Endodermal cell (in vitro differentiated cells): ENCODE measurements around the gene CPA4. TPM values are rescaled to one million over a fixed set of nuclear protein-coding genes. Genes with fewer than 3 reads are reported as not detected.

Experiments
- DNase-seq: peaks from one replicate; pipeline ENCODE4 v3.0.0-alpha.2; 2017
- H3K27ac ChIP-seq: 2 replicates; pipeline ENCODE4 v1.5.1; 2013; ENCODE audit warnings: mild to moderate bottlenecking, low read depth, low read length, moderate library complexity
- H3K27me3 ChIP-seq: 2 replicates; pipeline ENCODE4 v1.6.1; 2013; ENCODE audit warnings: mild to moderate bottlenecking, low read length, moderate library complexity; ENCODE audit not compliant: insufficient read depth, control insufficient read depth, poor library complexity, severe bottlenecking
- H3K36me3 ChIP-seq: 2 replicates; pipeline ENCODE4 v1.7.0; 2013; ENCODE audit warnings: mild to moderate bottlenecking, low read length, moderate library complexity; ENCODE audit not compliant: control insufficient read depth, insufficient read depth
- H3K4me1 ChIP-seq: one replicate; pipeline ENCODE4 v1.7.0; 2013; ENCODE audit warnings: low read length; ENCODE audit not compliant: control insufficient read depth, insufficient read depth
- H3K4me3 ChIP-seq: 2 replicates; pipeline ENCODE4 v1.5.1; 2013; ENCODE audit warnings: mild to moderate bottlenecking, low read length, moderate library complexity
- H3K9ac ChIP-seq: 2 replicates; pipeline ENCODE4 v1.6.1; 2013; ENCODE audit warnings: mild to moderate bottlenecking, low read length, moderate library complexity; ENCODE audit not compliant: poor library complexity, severe bottlenecking; ENCODE audit errors: extremely low read depth
- H3K9me3 ChIP-seq: 2 replicates; pipeline ENCODE4 v1.6.1; 2013; ENCODE audit warnings: mild to moderate bottlenecking, low read length, moderate library complexity; ENCODE audit not compliant: control insufficient read depth
- H3K27ac Mint-ChIP-seq: 2 replicates; pipeline ENCODE4 v1.8.0; 2020; ENCODE audit warnings: mixed read lengths
- H3K27me3 Mint-ChIP-seq: 2 replicates; pipeline ENCODE4 v1.8.0; 2021; ENCODE audit warnings: mild to moderate bottlenecking, mixed read lengths; ENCODE audit not compliant: insufficient read depth
- H3K36me3 Mint-ChIP-seq: 2 replicates; pipeline ENCODE4 v1.8.0; 2020; ENCODE audit warnings: low read depth, mixed read lengths
- H3K4me1 Mint-ChIP-seq: 2 replicates; pipeline ENCODE4 v1.8.0; 2020; ENCODE audit warnings: mixed read lengths
- H3K4me3 Mint-ChIP-seq: 2 replicates; pipeline ENCODE4 v1.8.0; 2020; ENCODE audit warnings: mild to moderate bottlenecking, moderate library complexity, mixed read lengths
- H3K9me3 Mint-ChIP-seq: 2 replicates; pipeline ENCODE4 v1.8.0; 2020; ENCODE audit warnings: mild to moderate bottlenecking, mixed read lengths
- CTCF ChIP-seq: fragments of 200-600 bp; sonication (generic); conservative IDR thresholded peaks from 2 replicates; pipeline ENCODE4 v1.5.0; 2021; ENCODE audit warnings: antibody characterized with exemption, mild to moderate bottlenecking
- WGBS, 2 experiments: methylation state at CpG; one replicate each; pipeline versions ENCODE4 v1.1.5 to v1.1.7; 2013; ENCODE audit warnings: missing lambda C conversion rate in 2 of 2, mixed read lengths in 1 of 2; ENCODE audit not compliant: insufficient coverage in 1 of 2, insufficient read length in 1 of 2; 5-methylcytosine and 5-hydroxymethylcytosine counted together
- total RNA-seq, 2 donors: library from RNA; stranded (reverse); fragmentation: NEBNext Ultra II Directional in 1 of 2; extraction: Animal tissue kit (Norgen Biotek cat#: 25700) in 1 of 2; gene quantifications; 2 replicates in 1 of 2; 3 replicates in 1 of 2; pipeline ENCODE4 v1.2.1, GENCODE V29; 2021

Gene CPA4
- total RNA-seq, 2 donors from 2014 or later = not detected

- Mint-ChIP-seq H3K27ac (no peak overlapping the region), H3K27me3 (peaks cover 3% of the 10 kb centered on the region), H3K36me3 (no peaks in the 10 kb centered on the region), H3K9me3 (peaks cover 4% of the 10 kb centered on the region), H3K4me3 (no peak overlapping the region), H3K4me1 (no peaks in the 10 kb centered on the region)
- Histone ChIP-seq H3K4me1 (no peaks in the 10 kb centered on the region), H3K27ac (no peak overlapping the region), H3K36me3 (no peaks in the 10 kb centered on the region), H3K27me3 (no peaks in the 10 kb centered on the region), H3K9ac (no peak overlapping the region), H3K4me3 (no peak overlapping the region), H3K9me3 (no peaks in the 10 kb centered on the region)
- TF ChIP-seq CTCF = no peak
- 89 to 92% methylated on average over 4 to 5 of the region's 5 CpGs for WGBS, 2 experiments
- no peak for DNase-seq
These were observed 4.1 kb upstream of the CPA4 start for GRCh38 chr7:130288829-130289228.

GRCh38 chr7:130289478-130289877, 3.5 kb upstream of the CPA4 start:
- H3K27ac Mint-ChIP-seq = no peak overlapping the region

GRCh38 chr7:130290745-130291144, 2.2 kb upstream of the CPA4 start:
- DNase-seq = no peak
- H3K9me3 ChIP-seq = no peaks in the 10 kb centered on the region

More at GRCh38 chr7:130289478-130289877, 3.5 kb upstream of the CPA4 start:
- H3K4me3 Mint-ChIP-seq = no peak overlapping the region
- Histone ChIP-seq H3K36me3 (no peaks in the 10 kb centered on the region), H3K9ac (no peak overlapping the region), H3K27ac (no peak overlapping the region), H3K4me1 (no peaks in the 10 kb centered on the region), H3K4me3 (no peak overlapping the region), H3K9me3 (no peaks in the 10 kb centered on the region), H3K27me3 (no peaks in the 10 kb centered on the region)
- H3K4me1 Mint-ChIP-seq = no peaks in the 10 kb centered on the region
- peaks cover 10% of the 10 kb centered on the region for H3K9me3 Mint-ChIP-seq
- DNase-seq = no peak
- H3K27me3 Mint-ChIP-seq = peaks cover 3% of the 10 kb centered on the region
- no peaks in the 10 kb centered on the region for H3K36me3 Mint-ChIP-seq
- WGBS, 2 experiments = 92 to 100% methylated on average over 7 to 9 of the region's 9 CpGs
- TF ChIP-seq CTCF = no peak

More at GRCh38 chr7:130290745-130291144, 2.2 kb upstream of the CPA4 start:
- H3K36me3 ChIP-seq = no peaks in the 10 kb centered on the region
- Mint-ChIP-seq H3K4me1 (no peaks in the 10 kb centered on the region), H3K9me3 (peaks cover 16% of the 10 kb centered on the region), H3K36me3 (no peaks in the 10 kb centered on the region), H3K27ac (no peak overlapping the region), H3K4me3 (no peak overlapping the region), H3K27me3 (peaks cover 3% of the 10 kb centered on the region)
- WGBS, 2 experiments = 91 to 93% methylated on average over 3 to 6 of the region's 6 CpGs
- no peaks in the 10 kb centered on the region for H3K4me1 ChIP-seq
- no peak overlapping the region for H3K9ac ChIP-seq
- H3K27ac ChIP-seq = no peak overlapping the region
- H3K4me3 ChIP-seq = no peak overlapping the region
- H3K27me3 ChIP-seq = no peaks in the 10 kb centered on the region
- no peak for TF ChIP-seq CTCF
